Measurements from ENCODE around the gene RAB38.

DNA sequence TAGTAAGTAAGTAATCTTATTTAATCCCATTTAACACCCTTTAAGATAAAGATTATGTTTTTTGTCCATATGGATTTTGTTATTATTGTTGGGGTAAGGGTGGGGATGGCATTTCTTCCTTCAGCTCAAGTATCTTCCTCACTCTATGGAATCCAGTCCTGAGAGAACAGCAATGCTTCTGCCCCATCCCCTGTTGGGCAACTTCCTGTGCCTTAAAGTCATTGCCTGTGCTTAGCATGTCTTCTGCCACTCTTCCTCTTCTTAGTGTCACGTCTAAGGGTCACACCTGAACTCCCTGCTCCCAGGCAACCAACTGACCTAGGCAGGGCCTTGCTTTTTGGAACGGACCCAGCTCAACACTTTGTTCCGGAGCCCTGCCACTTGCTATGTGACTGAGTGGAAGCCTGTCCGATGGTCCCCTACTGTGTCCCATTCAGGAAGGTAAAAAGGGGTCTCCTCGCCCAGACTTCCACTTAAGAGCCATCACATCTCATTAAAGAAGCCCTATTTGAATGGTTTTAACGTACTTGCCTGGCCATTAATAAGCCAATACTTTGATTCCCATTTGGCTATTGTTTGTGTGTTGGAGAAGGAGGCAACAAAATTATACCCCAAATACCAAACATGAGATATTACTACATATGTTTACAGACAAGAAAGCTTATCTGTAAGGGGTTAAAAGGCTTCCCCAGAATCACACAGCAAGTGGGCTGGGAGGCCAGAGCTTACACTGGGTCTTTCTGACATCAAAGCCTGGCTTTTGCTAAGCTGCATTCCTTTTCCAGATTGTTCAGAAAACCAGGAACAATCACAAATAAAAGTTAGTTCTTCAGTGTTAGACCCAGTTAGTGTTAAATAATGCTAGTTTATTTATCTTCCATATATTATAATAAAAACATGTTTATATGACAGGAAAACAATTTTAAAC lies 59.2 kb downstream of the RAB38 start:
- TF ChIP-seq, protein P1, sequence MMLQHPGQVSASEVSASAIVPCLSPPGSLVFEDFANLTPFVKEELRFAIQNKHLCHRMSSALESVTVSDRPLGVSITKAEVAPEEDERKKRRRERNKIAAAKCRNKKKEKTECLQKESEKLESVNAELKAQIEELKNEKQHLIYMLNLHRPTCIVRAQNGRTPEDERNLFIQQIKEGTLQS (CRISPR knock-in tag; conservative IDR thresholded peaks at IDR 0.05) = no peak
- TF ChIP-seq ZNF263 (CRISPR knock-in tag; IDR thresholded peaks at IDR 0.05; ENCODE audit: low read depth) (no peak), ETV6 (CRISPR knock-in tag; IDR thresholded peaks at IDR 0.05) (no peak), ATF1 (CRISPR knock-in tag; IDR thresholded peaks at IDR 0.05) (no peak), ZNF121 (CRISPR knock-in tag; IDR thresholded peaks at IDR 0.05) (no peak), TP53 (CRISPR knock-in tag; IDR thresholded peaks at IDR 0.05) (no peak)
- TF ChIP-seq, protein P2, sequence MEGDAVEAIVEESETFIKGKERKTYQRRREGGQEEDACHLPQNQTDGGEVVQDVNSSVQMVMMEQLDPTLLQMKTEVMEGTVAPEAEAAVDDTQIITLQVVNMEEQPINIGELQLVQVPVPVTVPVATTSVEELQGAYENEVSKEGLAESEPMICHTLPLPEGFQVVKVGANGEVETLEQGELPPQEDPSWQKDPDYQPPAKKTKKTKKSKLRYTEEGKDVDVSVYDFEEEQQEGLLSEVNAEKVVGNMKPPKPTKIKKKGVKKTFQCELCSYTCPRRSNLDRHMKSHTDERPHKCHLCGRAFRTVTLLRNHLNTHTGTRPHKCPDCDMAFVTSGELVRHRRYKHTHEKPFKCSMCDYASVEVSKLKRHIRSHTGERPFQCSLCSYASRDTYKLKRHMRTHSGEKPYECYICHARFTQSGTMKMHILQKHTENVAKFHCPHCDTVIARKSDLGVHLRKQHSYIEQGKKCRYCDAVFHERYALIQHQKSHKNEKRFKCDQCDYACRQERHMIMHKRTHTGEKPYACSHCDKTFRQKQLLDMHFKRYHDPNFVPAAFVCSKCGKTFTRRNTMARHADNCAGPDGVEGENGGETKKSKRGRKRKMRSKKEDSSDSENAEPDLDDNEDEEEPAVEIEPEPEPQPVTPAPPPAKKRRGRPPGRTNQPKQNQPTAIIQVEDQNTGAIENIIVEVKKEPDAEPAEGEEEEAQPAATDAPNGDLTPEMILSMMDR (IDR thresholded peaks at IDR 0.05) = no peak

All from WTC11 (cell line).